Measurements from ENCODE around the gene OGFOD3. TPM values are rescaled to one million over a fixed set of nuclear protein-coding genes. Genes with fewer than 3 reads are reported as not detected.

Gene OGFOD3
- total and polyA plus RNA-seq, 2 donors (not counting 3 experiments of a cell fraction or from before 2014, with no cell fraction given): 31.7 to 34.8 TPM

- dilution Hi-C loops (cut with MboI; ENCODE audit: extremely low pct_ligation_motif_present, low sequenced_read_pairs): no loop called here
- POLR2A ChIA-PET: no interaction called here
Measured at GRCh38 chr17:82428546-82428945, 10.2 kb upstream of the OGFOD3 start.

DNA sequence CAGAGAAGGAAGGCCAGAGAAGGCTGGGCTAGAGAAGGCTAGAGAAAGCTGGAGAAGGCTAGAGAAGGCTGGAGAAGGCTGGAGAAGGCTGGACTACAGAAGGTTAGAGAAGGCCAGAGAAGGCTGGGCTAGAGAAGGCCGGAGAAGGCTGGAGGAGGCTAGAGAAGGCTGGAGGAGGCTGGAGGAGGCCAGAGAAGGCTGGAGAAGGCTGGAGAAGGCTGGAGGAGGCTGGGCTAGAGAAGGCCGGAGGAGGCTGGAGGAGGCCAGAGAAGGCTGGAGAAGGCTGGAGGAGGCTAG, 6.4 kb upstream of the OGFOD3 start:
- H3K4me3 ChIP-seq (replicated peaks in 1 of 3; ENCODE audit: insufficient read depth in 1 of 3, low read depth in 1 of 3, low read length in 3 of 3): no peak overlapping the region
- no peak overlapping the region for H3K4me2 ChIP-seq (ENCODE audit: insufficient read depth, low read length)
- dilution Hi-C loops (cut with MboI; ENCODE audit: extremely low pct_ligation_motif_present, low sequenced_read_pairs): no loop called here
- CTCF ChIA-PET: interaction anchor here (0.6 to 1.0 kb wide), 14 partner anchors 8 to 72 kb away, joined by 3 to 8 read pairs (median 3); no protein-coding TSS in a partner anchor
- TF ChIP-seq EZH2 (IDR thresholded peaks at IDR 0.05; ENCODE audit: borderline replicate concordance, low read depth, low read length, severe bottlenecking): no peak
- no peak for TF ChIP-seq POLR2AphosphoS5 (IDR thresholded peaks at IDR 0.05; ENCODE audit: insufficient read depth, low read depth, low read length)
- no peak for TF ChIP-seq GATA2 (IDR thresholded peaks at IDR 0.05; ENCODE audit: insufficient read depth, insufficient read length, low read depth, low read length)
- no peak for TF ChIP-seq JUN (IDR thresholded peaks at IDR 0.05; ENCODE audit: borderline replicate concordance, insufficient read depth, insufficient read length, low read depth)
- no peak for TF ChIP-seq FOS (IDR thresholded peaks at IDR 0.05; ENCODE audit: borderline replicate concordance, insufficient read depth, low read length)
- TF ChIP-seq POLR2A (IDR thresholded peaks at IDR 0.05; ENCODE audit: low read depth, low read length): no peak
- TF ChIP-seq, protein P1, sequence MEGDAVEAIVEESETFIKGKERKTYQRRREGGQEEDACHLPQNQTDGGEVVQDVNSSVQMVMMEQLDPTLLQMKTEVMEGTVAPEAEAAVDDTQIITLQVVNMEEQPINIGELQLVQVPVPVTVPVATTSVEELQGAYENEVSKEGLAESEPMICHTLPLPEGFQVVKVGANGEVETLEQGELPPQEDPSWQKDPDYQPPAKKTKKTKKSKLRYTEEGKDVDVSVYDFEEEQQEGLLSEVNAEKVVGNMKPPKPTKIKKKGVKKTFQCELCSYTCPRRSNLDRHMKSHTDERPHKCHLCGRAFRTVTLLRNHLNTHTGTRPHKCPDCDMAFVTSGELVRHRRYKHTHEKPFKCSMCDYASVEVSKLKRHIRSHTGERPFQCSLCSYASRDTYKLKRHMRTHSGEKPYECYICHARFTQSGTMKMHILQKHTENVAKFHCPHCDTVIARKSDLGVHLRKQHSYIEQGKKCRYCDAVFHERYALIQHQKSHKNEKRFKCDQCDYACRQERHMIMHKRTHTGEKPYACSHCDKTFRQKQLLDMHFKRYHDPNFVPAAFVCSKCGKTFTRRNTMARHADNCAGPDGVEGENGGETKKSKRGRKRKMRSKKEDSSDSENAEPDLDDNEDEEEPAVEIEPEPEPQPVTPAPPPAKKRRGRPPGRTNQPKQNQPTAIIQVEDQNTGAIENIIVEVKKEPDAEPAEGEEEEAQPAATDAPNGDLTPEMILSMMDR (IDR thresholded peaks at IDR 0.05; ENCODE audit: extremely low read depth in 1 of 2, insufficient read depth in 1 of 2, low read depth in 1 of 2, low read length in 2 of 2): no peak
- TF ChIP-seq MAX (IDR thresholded peaks at IDR 0.05; ENCODE audit: insufficient read depth, insufficient read length): no peak
- no peak for TF ChIP-seq MYC (IDR thresholded peaks at IDR 0.05; ENCODE audit: low read depth, low read length)
- FAIRE-seq: no peak
- intact Hi-C loops (cut with micrococcal nuclease): no loop called here
- no peaks in the 10 kb centered on the region for H3K36me3 ChIP-seq (ENCODE audit: control insufficient read depth in 2 of 2, extremely low read depth in 1 of 2, insufficient read depth in 2 of 2, low read length in 2 of 2)
- no peaks in the 10 kb centered on the region for H3K79me2 ChIP-seq (ENCODE audit: control insufficient read depth, insufficient read depth, low read length)
- no peak overlapping the region for H2AFZ ChIP-seq (ENCODE audit: low read depth, low read length)
- no peaks in the 10 kb centered on the region for H3K9me3 ChIP-seq (replicated peaks; ENCODE audit: control insufficient read depth, insufficient read depth, low read length)
- POLR2A ChIA-PET: no interaction called here
- no peaks in the 10 kb centered on the region for H3K4me1 ChIP-seq (ENCODE audit: control insufficient read depth, extremely low read depth, insufficient read depth, low read length)
- DNase-seq (ENCODE audit: low read depth, low spot score): no peak
- H4K20me1 ChIP-seq (replicated peaks; ENCODE audit: control insufficient read depth, extremely low read depth, insufficient read depth, low read length): no peaks in the 10 kb centered on the region
- H3K27me3 ChIP-seq (ENCODE audit: control insufficient read depth in 2 of 2, insufficient read depth in 2 of 2, low read length in 2 of 2): no peaks in the 10 kb centered on the region
- no peak overlapping the region for H3K9ac ChIP-seq (replicated peaks; ENCODE audit: extremely low read depth, insufficient read depth, low read length)
- H3K27ac ChIP-seq (ENCODE audit: insufficient read depth, low read depth, low read length): no peak overlapping the region
- BruUV-seq (replicated peaks): no TSS peak
- H3K9me1 ChIP-seq (replicated peaks; ENCODE audit: control insufficient read depth, extremely low read depth, insufficient read depth, low read length): no peaks in the 10 kb centered on the region

More at GRCh38 chr17:82428546-82428945, 10.2 kb upstream of the OGFOD3 start:
- Histone ChIP-seq H3K27me3 (ENCODE audit: control insufficient read depth in 2 of 2, insufficient read depth in 2 of 2, low read length in 2 of 2) (no peaks in the 10 kb centered on the region), H3K9me1 (replicated peaks; ENCODE audit: control insufficient read depth, extremely low read depth, insufficient read depth, low read length) (no peaks in the 10 kb centered on the region), H3K4me2 (ENCODE audit: insufficient read depth, low read length) (no peak overlapping the region), H3K9me3 (replicated peaks; ENCODE audit: control insufficient read depth, insufficient read depth, low read length) (no peaks in the 10 kb centered on the region), H3K4me3 (replicated peaks in 1 of 3; ENCODE audit: insufficient read depth in 1 of 3, low read depth in 1 of 3, low read length in 3 of 3) (no peak overlapping the region), H4K20me1 (replicated peaks; ENCODE audit: control insufficient read depth, extremely low read depth, insufficient read depth, low read length) (no peaks in the 10 kb centered on the region), H3K4me1 (ENCODE audit: control insufficient read depth, extremely low read depth, insufficient read depth, low read length) (no peaks in the 10 kb centered on the region), H3K79me2 (ENCODE audit: control insufficient read depth, insufficient read depth, low read length) (no peaks in the 10 kb centered on the region), H2AFZ (ENCODE audit: low read depth, low read length) (no peak overlapping the region), H3K9ac (replicated peaks; ENCODE audit: extremely low read depth, insufficient read depth, low read length) (no peak overlapping the region), H3K36me3 (ENCODE audit: control insufficient read depth in 2 of 2, extremely low read depth in 1 of 2, insufficient read depth in 2 of 2, low read length in 2 of 2) (no peaks in the 10 kb centered on the region), H3K27ac (ENCODE audit: insufficient read depth, low read depth, low read length) (no peak overlapping the region)
- BruUV-seq (replicated peaks): no TSS peak
- intact Hi-C loops (cut with micrococcal nuclease): no loop called here
- DNase-seq (ENCODE audit: low read depth, low spot score) (no peak), FAIRE-seq (no peak)
- TF ChIP-seq EZH2 (IDR thresholded peaks at IDR 0.05; ENCODE audit: borderline replicate concordance, low read depth, low read length, severe bottlenecking): no peak
- TF ChIP-seq JUN (IDR thresholded peaks at IDR 0.05; ENCODE audit: borderline replicate concordance, insufficient read depth, insufficient read length, low read depth): no peak
- TF ChIP-seq MYC (IDR thresholded peaks at IDR 0.05; ENCODE audit: low read depth, low read length): no peak
- no peak for TF ChIP-seq POLR2AphosphoS5 (IDR thresholded peaks at IDR 0.05; ENCODE audit: insufficient read depth, low read depth, low read length)
- no peak for TF ChIP-seq POLR2A (IDR thresholded peaks at IDR 0.05; ENCODE audit: low read depth, low read length)
- no peak for TF ChIP-seq GATA2 (IDR thresholded peaks at IDR 0.05; ENCODE audit: insufficient read depth, insufficient read length, low read depth, low read length)
- TF ChIP-seq MAX (IDR thresholded peaks at IDR 0.05; ENCODE audit: insufficient read depth, insufficient read length): no peak
- CTCF ChIA-PET: interaction anchor here (1.0 kb wide), 1 partner anchor 12 kb away, joined by 3 read pairs; no protein-coding TSS in a partner anchor

Data from endothelial cell of umbilical vein (primary cell).